ENCODE data around the gene LZTS3.

LZTS3 gene

GRCh38 chr20:3168829-3169590, 4.3 kb downstream of the LZTS3 start:
- Histone ChIP-seq H3K9me3 (ENCODE audit: severe bottlenecking) (no peaks in the 10 kb centered on the region), H3K27me3 (ENCODE audit: insufficient read depth, low read depth, severe bottlenecking) (no peaks in the 10 kb centered on the region), H3K27ac (no peak overlapping the region), H3K4me3 (ENCODE audit: low read depth, low read length) (no peak overlapping the region), H3K36me3 (no peaks in the 10 kb centered on the region; the same call in 1 of the 2 replicates)
- no peak for DNase-seq
- no peak for TF ChIP-seq CTCF (IDR thresholded peaks at IDR 0.05; ENCODE audit: low read depth, low read length)

GRCh38 chr20:3168079-3168828, 5.1 kb downstream of the LZTS3 start:
- peak; percentile 33; the same call in 1 of the 2 replicates for TF ChIP-seq CTCF (IDR thresholded peaks at IDR 0.05; ENCODE audit: low read depth, low read length)
- H3K27ac ChIP-seq, result no peak overlapping the region
- no peak overlapping the region for H3K4me3 ChIP-seq (ENCODE audit: low read depth, low read length)
- DNase-seq, result no peak
- no peaks in the 10 kb centered on the region for H3K9me3 ChIP-seq (ENCODE audit: severe bottlenecking)
- no peaks in the 10 kb centered on the region for H3K36me3 ChIP-seq
- no peaks in the 10 kb centered on the region for H3K27me3 ChIP-seq (ENCODE audit: insufficient read depth, low read depth, severe bottlenecking)

GRCh38 chr20:3167738-3168078, 5.6 kb downstream of the LZTS3 start:
- Histone ChIP-seq H3K27ac (no peak overlapping the region), H3K4me3 (ENCODE audit: low read depth, low read length) (no peak overlapping the region)

GRCh38 chr20:3166913-3167342, 6.4 kb downstream of the LZTS3 start:
- DNase-seq, result no peak

More at GRCh38 chr20:3167738-3168078, 5.6 kb downstream of the LZTS3 start:
- Histone ChIP-seq H3K36me3 (no peaks in the 10 kb centered on the region), H3K9me3 (ENCODE audit: severe bottlenecking) (no peaks in the 10 kb centered on the region), H3K27me3 (ENCODE audit: insufficient read depth, low read depth, severe bottlenecking) (no peaks in the 10 kb centered on the region)
- DNase-seq, result no peak
- no peak for TF ChIP-seq CTCF (IDR thresholded peaks at IDR 0.05; ENCODE audit: low read depth, low read length)

GRCh38 chr20:3166338-3166912, 6.9 kb downstream of the LZTS3 start:
- H3K27ac ChIP-seq, result no peak overlapping the region
- DNase-seq, result no peak
- no peaks in the 10 kb centered on the region for H3K9me3 ChIP-seq (ENCODE audit: severe bottlenecking)
- no peak overlapping the region for H3K4me3 ChIP-seq (ENCODE audit: low read depth, low read length)
- TF ChIP-seq CTCF (IDR thresholded peaks at IDR 0.05; ENCODE audit: low read depth, low read length), result no peak
- H3K27me3 ChIP-seq (ENCODE audit: insufficient read depth, low read depth, severe bottlenecking), result no peaks in the 10 kb centered on the region
- no peaks in the 10 kb centered on the region for H3K36me3 ChIP-seq

More at GRCh38 chr20:3166913-3167342, 6.4 kb downstream of the LZTS3 start:
- Histone ChIP-seq H3K4me3 (ENCODE audit: low read depth, low read length) (no peak overlapping the region), H3K36me3 (no peaks in the 10 kb centered on the region), H3K27ac (no peak overlapping the region), H3K27me3 (ENCODE audit: insufficient read depth, low read depth, severe bottlenecking) (no peaks in the 10 kb centered on the region), H3K9me3 (ENCODE audit: severe bottlenecking) (no peaks in the 10 kb centered on the region)
- no peak for TF ChIP-seq CTCF (IDR thresholded peaks at IDR 0.05; ENCODE audit: low read depth, low read length)
